RPMI7951 (cell line): ENCODE measurements around the gene NTHL1. TPM values are rescaled to one million over a fixed set of nuclear protein-coding genes. Genes with fewer than 3 reads are reported as not detected.

Experiments used
- DNase-seq: peaks from one replicate; pipeline ENCODE4 v3.0.0-alpha.2; 2012; ENCODE audit warnings: low read depth
- total RNA-seq: library from RNA; depleted of rRNA; stranded (reverse); fragments of >200 nt; shearing (Covaris generic); gene quantifications from 2 replicates; pipeline ENCODE4 v1.2.3, GENCODE V29; 2014; rRNA removed

Gene NTHL1
- total RNA-seq, 1 experiment from 2014 or later = 24.8 TPM

DNA sequence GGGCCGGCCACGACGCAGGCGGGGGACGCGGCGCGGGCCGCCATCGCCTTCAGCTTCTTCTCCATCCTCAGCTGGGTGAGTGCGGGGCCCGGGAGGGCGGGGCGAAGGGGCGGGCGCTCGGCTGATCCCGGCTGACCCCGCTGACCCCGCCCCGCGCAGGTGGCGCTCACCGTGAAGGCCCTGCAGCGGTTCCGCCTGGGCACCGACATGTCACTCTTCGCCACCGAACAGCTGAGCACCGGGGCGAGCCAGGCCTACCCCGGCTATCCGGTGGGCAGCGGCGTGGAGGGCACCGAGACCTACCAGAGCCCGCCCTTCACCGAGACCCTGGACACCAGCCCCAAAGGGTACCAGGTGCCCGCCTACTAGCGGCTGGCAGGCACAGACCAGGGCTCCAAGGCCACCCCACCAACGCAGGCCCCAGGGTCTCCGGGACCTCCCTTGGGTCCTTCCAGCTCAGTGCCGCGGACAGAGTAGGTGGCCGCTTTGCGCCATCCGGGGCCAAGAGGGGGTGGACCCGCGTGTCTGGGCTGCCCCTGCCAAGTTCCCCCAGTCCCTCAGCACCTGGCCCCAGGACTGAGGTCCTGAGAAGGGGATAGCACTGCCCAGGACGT, 54.8 kb downstream of the NTHL1 start:
- no peak for DNase-seq

DNA sequence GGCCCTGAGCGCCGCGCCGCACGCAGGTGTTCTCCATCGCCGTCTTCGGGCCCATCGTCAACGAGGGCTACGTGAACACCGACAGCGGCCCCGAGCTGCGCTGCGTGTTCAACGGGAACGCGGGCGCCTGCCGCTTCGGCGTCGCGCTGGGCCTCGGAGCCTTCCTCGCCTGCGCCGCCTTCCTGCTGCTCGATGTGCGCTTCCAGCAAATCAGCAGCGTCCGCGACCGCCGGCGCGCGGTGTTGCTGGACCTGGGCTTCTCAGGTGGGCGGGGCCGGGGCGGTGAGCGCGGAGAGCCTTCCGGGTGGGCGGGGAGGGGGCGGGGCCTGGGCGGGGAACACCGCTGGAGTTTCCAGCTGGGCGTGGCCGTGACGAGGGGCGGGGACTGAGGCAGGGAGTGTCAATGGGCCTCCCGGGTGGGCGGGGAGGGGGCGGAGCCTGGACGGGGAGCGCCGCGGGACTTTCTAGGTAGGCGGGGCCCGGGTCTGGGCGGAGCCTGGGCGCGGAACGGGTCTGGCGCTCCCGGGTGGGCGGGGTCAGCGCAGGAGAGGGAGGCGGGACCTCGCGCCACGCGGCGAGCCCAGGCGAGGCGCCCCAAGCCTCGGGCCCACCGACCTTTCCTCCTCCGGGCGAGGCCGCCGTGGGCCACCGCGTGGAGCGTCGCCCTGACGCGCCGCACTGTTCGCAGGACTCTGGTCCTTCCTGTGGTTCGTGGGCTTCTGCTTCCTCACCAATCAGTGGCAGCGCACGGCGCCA, 55.5 kb downstream of the NTHL1 start:
- DNase-seq = peak; percentile 74

DNA sequence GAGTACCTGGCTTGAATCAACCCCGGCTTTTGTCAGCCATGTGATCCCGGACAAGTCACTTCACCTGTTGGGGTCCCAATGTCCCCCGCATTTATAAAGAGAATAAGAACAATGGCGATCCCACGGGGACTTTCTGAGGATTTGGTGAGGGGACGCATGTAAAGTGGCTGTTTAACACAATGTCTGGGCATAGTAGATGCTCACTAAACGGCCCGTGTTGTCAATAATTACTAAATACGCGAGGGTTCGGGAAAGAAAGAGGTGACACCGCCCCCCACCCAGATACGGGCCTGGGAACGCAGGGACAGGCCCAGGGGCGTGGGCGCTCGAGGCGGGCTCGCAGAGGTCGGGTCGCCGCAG, 56.1 kb downstream of the NTHL1 start:
- no peak for DNase-seq

DNA sequence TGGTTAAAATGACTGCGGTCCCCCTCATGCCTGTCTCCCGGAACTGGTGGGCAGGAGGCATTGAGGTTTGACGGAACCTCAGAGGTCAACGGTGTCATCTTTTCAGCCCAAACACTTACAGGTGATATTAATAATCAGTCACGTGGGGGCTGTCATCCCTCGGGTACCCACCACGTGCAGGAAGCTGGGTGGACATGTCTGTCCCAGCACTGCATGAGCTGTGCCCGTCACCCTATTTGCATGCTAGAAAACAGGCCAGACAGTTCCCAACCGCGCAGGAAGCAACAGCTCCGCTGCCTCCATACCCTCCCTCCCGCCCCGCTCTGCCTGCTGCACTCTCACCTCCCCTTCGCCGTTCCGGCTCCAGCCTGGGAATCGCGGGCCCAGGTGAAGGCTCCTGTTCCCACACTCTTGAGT, 56.5 kb downstream of the NTHL1 start:
- no peak for DNase-seq

DNA sequence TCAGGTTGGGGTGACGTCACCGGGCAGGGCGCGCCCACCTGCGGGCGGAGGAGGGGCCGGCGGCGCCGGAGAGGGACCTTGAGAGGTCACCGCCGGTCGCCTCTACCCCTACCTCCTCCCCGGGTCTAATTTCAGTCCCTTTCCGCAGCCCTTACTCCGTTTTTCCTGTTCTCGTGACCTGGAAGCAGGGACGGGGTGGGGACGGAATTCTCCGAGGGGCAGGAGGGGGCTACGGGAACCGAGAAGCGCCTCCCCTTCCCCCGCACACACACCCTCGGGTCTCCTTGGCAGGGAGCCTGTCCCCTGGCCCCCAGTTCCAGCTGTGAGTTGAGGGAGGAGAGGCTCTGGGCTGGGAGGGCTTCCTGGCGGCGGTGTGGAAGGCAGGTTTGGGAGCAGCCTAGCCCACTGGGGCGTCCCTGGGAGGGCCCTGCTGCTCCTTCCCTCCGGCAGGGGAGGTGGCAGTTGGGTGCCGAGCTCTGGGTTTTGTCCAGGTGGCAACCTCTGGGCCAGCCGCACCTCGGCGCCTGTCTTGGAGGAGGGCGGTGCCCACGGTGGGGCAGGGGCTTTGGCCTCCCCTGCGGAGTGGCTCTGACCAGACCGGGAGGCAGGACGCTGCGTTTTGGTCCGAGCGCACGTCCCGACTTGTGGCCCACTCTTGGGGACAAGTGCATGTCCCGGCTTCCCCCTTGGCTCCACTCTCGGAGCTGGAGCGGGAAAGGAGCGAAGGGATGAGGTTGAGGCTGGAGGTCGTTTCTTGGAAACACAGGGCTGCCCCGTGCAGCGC, 57.1 kb downstream of the NTHL1 start:
- DNase-seq = no peak

DNA sequence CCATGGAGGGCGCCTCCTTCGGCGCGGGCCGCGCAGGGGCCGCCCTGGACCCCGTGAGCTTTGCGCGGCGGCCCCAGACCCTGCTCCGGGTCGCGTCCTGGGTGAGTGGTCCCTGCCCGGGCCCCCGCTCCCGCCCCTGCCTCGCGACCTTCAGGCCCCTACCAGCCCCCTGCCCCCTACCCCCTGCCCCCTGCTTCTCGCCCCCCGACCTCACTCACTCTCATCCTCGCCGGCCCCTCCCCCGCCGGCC, 57.6 kb downstream of the NTHL1 start:
- DNase-seq = no peak

Other genes starting within 250 kb of the NTHL1 start
- 50.7 and 68.8 TPM in 2 replicates for gene HAGH, start 221.0 kb downstream of the NTHL1 start, total RNA-seq
- 39.3 and 54.6 TPM in 2 replicates for gene FAHD1, start 220.6 kb downstream of the NTHL1 start, total RNA-seq
- not detected in 2 replicates for gene MEIOB, start 175.7 kb downstream of the NTHL1 start, total RNA-seq
- gene HS3ST6, start 129.4 kb downstream of the NTHL1 start, total RNA-seq = not detected in 2 replicates
- gene MSRB1, start 104.6 kb downstream of the NTHL1 start, total RNA-seq = 12.2 and 14.4 TPM in 2 replicates
- gene RPL3L, start 93.1 kb downstream of the NTHL1 start, total RNA-seq = not detected in 2 replicates
- 209 and 290 TPM in 2 replicates for gene NDUFB10, start 88.3 kb downstream of the NTHL1 start, total RNA-seq
- gene RPS2, start 83.0 kb downstream of the NTHL1 start, total RNA-seq = 1,519 and 1,683 TPM in 2 replicates
- not detected in 2 replicates for gene RNF151, start 81.0 kb downstream of the NTHL1 start, total RNA-seq
- gene TBL3, start 75.8 kb downstream of the NTHL1 start, total RNA-seq = 28.8 and 40.4 TPM in 2 replicates
- not detected in 2 replicates for gene NOXO1, start 66.4 kb downstream of the NTHL1 start, total RNA-seq
- gene GFER, start 63.6 kb downstream of the NTHL1 start, total RNA-seq = 6.7 and 16.5 TPM in 2 replicates
- gene SYNGR3, start 57.9 kb downstream of the NTHL1 start, total RNA-seq = 5.5 and 6.6 TPM in 2 replicates
- 9.7 and 13.6 TPM in 2 replicates for gene ZNF598, start 38.0 kb downstream of the NTHL1 start, total RNA-seq
- gene NPW, start 28.0 kb downstream of the NTHL1 start, total RNA-seq = 0.20 and 0.24 TPM in 2 replicates
- 49.0 and 51.1 TPM in 2 replicates for gene NHERF2, start 20.9 kb downstream of the NTHL1 start, total RNA-seq
- 19.0 and 19.5 TPM in 2 replicates for gene TSC2, start 151 bp upstream of the NTHL1 start, total RNA-seq
- gene PKD1, start 88.1 kb upstream of the NTHL1 start, total RNA-seq = 19.1 and 29.9 TPM in 2 replicates
- 0.20 and 0.72 TPM in 2 replicates for gene RAB26, start 100.8 kb upstream of the NTHL1 start, total RNA-seq
- 47.7 and 57.2 TPM in 2 replicates for gene TRAF7, start 107.9 kb upstream of the NTHL1 start, total RNA-seq
- not detected in 2 replicates for gene CASKIN1, start 148.8 kb upstream of the NTHL1 start, total RNA-seq
- gene MLST8, start 157.6 kb upstream of the NTHL1 start, total RNA-seq = 19.9 and 23.4 TPM in 2 replicates
- gene BRICD5, start 163.0 kb upstream of the NTHL1 start, total RNA-seq = 0.96 and 0.98 TPM in 2 replicates
- 14.1 and 21.0 TPM in 2 replicates for gene PGP, start 167.0 kb upstream of the NTHL1 start, total RNA-seq
- gene E4F1, start 175.8 kb upstream of the NTHL1 start, total RNA-seq = 10.5 and 14.0 TPM in 2 replicates
- 0.39 and 0.60 TPM in 2 replicates for gene DNASE1L2, start 188.6 kb upstream of the NTHL1 start, total RNA-seq
- 36.5 and 45.3 TPM in 2 replicates for gene ECI1, start 203.8 kb upstream of the NTHL1 start, total RNA-seq
- gene RNPS1, start 220.3 kb upstream of the NTHL1 start, total RNA-seq = 148 and 155 TPM in 2 replicates